Ovary (tissue), 9 donors: ENCODE data around the gene EFCC1. TPM values are rescaled to one million over a fixed set of nuclear protein-coding genes. Genes with fewer than 3 reads are reported as not detected.
A peak's percentile ranks its signal among the peaks of the same experiment; 100 is the strongest.

Source experiments
- DNase-seq, 5 donors: peaks; one replicate each; pipeline ENCODE4 v3.0.0-alpha.2; 2019 to 2020
- H3K27ac ChIP-seq, 2 donors: fragments of 200-600 bp; one replicate each; pipeline versions ENCODE4 v1.5.1 to v1.8.0; 2019 to 2022
- H3K27me3 ChIP-seq: fragments of 200-600 bp; one replicate; pipeline ENCODE4 v1.8.0; 2022
- H3K36me3 ChIP-seq: fragments of 200-600 bp; sonication (generic); one replicate; pipeline ENCODE4 v1.5.1; 2019
- H3K4me1 ChIP-seq: one replicate; pipeline ENCODE4 v1.8.1; 2013; ENCODE audit warnings: mild to moderate bottlenecking, moderate library complexity; ENCODE audit not compliant: insufficient read depth
- H3K4me3 ChIP-seq: fragments of 200-600 bp; sonication (generic); one replicate; pipeline ENCODE4 v1.5.1; 2017
- H3K9me3 ChIP-seq, 2 donors: fragments of 200-600 bp in 1 of 2; sonication (generic) in 1 of 2; one replicate each; pipeline versions ENCODE4 v1.5.1 to v1.8.1; 2013 to 2019; ENCODE audit warnings: mild to moderate bottlenecking in 1 of 2, moderate library complexity in 1 of 2
- CTCF ChIP-seq, 3 donors: fragments of 450-650 bp in 2 of 3; fragments of 200-600 bp in 1 of 3; IDR thresholded peaks; one replicate each; pipeline versions ENCODE4 v1.5.1 to v1.8.0; 2016 to 2022; ENCODE audit warnings: antibody characterized with exemption in 3 of 3, mild to moderate bottlenecking in 1 of 3
- EP300 ChIP-seq: sonication (generic); formaldehyde crosslinking; IDR thresholded peaks from one replicate; pipeline ENCODE4 v1.6.1; 2017; ENCODE audit warnings: antibody characterized with exemption
- POLR2A ChIP-seq: fragments of 450-650 bp; IDR thresholded peaks from one replicate; pipeline ENCODE4 v1.6.1; 2017; ENCODE audit warnings: antibody characterized with exemption, mild to moderate bottlenecking, moderate library complexity
- WGBS, 3 donors: extraction: QIAGEN DNeasy Blood & Tissue Kit in 1 of 3; methylation state at CpG; one replicate each; pipeline versions ENCODE4 v1.1.5 to v1.1.7; 2013 to 2017; 5-methylcytosine and 5-hydroxymethylcytosine counted together
- intact Hi-C, 4 donors: fragments of 100-400 bp; cut with DNase I; formaldehyde crosslinking; loops; one replicate each; pipeline versions ENCODE4 v1.11.0 to v1.15.1; 2022 to 2023
- polyA plus RNA-seq, 2 donors: library from polyadenylated mRNA; stranded (reverse); fragments of 200-250 nt in 1 of 2; fragments of 350-450 nt in 1 of 2; fragmentation: Illumina TruSeq in 1 of 2; extraction: RNeasy Lipid Tissue Mini Kit (QIAGEN cat#74804) in 1 of 2; gene quantifications; one replicate each; pipeline ENCODE4 v1.2.3, GENCODE V29; 2013 to 2014
- total RNA-seq, 7 donors: library from RNA; depleted of rRNA in 2 of 7; stranded (reverse); fragments of >200 nt in 2 of 7; fragmentation: NEBNext Ultra II Directional in 3 of 7; extraction: Animal tissue kit (Norgen Biotek cat#: 25700) in 3 of 7; gene quantifications; one replicate each; pipeline versions ENCODE4 v1.1.0 to v1.2.4, GENCODE V29; 2016 to 2023
- donor health status: DM: no; HTN: no; CAD: no; lungs with moderate emphysema.
- donor health status: DM: no; HTN: no; CAD: no.
- donor health status: Bipolar disorder and iron deficiency.
- donor health status: DM: yes; HTN: yes; CAD: no.
- donor health status: DM: no; HTN: no; CAD: no.
- donor health status: DM: yes; HTN: yes; CAD: no.

The EFCC1 gene
- total and polyA plus RNA-seq, 9 donors: 3.7 to 15.5 (median 7.8) TPM

GRCh38 chr3:129018751-129019150 lies 17.6 kb downstream of the EFCC1 start:
- peak in 2 of 5 donors; percentile 16 to 27 for DNase-seq
- H3K4me1 ChIP-seq: peaks cover 21% of the 10 kb centered on the region
- TF ChIP-seq POLR2A: no peak
- TF ChIP-seq EP300: no peak
- no peak for TF ChIP-seq CTCF (IDR thresholded peaks at IDR 0.05)
- intact Hi-C loops: no loop called here
- no peaks in the 10 kb centered on the region for H3K9me3 ChIP-seq
- H3K4me3 ChIP-seq: no peak overlapping the region
- no peaks in the 10 kb centered on the region for H3K27me3 ChIP-seq
- H3K27ac ChIP-seq: no peak overlapping the region
- no peaks in the 10 kb centered on the region for H3K36me3 ChIP-seq
- 76 to 79% (median 76%) methylated on average over 9 of the region's 9 CpGs for WGBS, 3 donors

- no peak overlapping the region for H3K27ac ChIP-seq
- no peaks in the 10 kb centered on the region for H3K9me3 ChIP-seq
- H3K4me3 ChIP-seq: no peak overlapping the region
- H3K36me3 ChIP-seq: no peaks in the 10 kb centered on the region
- TF ChIP-seq CTCF (IDR thresholded peaks at IDR 0.05) (no peak), POLR2A (no peak), EP300 (no peak)
- no peaks in the 10 kb centered on the region for H3K27me3 ChIP-seq
- intact Hi-C loops: no loop called here
- no peak for DNase-seq
- H3K4me1 ChIP-seq: peaks cover 21% of the 10 kb centered on the region
- WGBS, 3 donors: 86 to 92% (median 92%) methylated on average over 3 of the region's 3 CpGs
Measured at GRCh38 chr3:129019266-129019665, 18.2 kb downstream of the EFCC1 start.

DNA sequence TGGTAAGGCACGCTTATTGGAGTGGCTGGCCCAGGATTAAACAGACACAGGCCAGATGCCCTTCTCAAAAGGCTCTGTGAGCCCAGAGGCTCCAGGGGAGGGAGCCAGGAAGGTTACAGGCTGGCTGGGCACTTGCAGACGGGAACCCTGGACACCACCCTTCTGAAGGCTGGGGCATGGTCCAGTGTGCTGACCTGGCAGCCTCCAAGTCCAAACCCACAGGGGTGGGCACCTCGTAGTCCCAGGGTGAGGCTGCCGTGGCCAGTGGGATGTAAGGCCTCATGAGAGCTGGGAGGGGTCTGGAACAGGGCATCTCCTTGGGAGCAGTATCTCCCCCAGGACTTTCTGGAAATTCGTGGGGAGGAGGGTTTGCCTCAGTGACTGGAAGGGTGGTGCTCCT lies 19.6 kb downstream of the EFCC1 start:
- intact Hi-C loops: no loop called here
- Histone ChIP-seq H3K4me3 (no peak overlapping the region), H3K9me3 (no peaks in the 10 kb centered on the region), H3K27me3 (no peaks in the 10 kb centered on the region), H3K4me1 (peaks cover 21% of the 10 kb centered on the region), H3K36me3 (no peaks in the 10 kb centered on the region), H3K27ac (no peak overlapping the region)
- TF ChIP-seq EP300 (no peak), CTCF (IDR thresholded peaks at IDR 0.05) (no peak), POLR2A (no peak)
- peak in 2 of 5 donors; percentile 26 to 34 for DNase-seq
- WGBS, 3 donors: 56 to 69% (median 56%) methylated on average over 5 of the region's 5 CpGs

DNA sequence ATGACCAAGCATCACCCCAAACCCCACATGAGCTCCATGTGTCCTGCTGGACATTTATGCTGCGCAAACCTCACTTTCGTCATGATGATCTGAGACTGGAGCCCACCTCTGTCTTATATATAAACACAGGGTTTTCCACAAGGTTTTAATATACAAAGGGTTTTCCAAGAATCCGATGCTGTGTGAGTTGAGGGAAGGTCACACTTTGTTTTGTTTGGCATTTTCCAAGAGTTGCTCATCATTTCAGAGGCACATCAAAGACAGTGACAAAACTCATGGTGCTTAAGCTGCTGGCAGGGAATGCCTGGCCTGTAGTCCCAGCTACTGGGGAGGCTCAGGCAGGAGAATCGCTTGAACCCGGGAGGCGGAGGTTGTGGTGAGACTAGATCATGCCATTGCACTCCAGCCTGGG lies 20.0 kb downstream of the EFCC1 start:
- H3K27me3 ChIP-seq: no peaks in the 10 kb centered on the region
- DNase-seq: peak in 2 of 5 donors; percentile 16 to 29
- 43 to 52% (median 43%) methylated on average over 6 of the region's 6 CpGs for WGBS, 3 donors
- H3K9me3 ChIP-seq: no peaks in the 10 kb centered on the region
- H3K4me3 ChIP-seq: no peak overlapping the region
- no peak overlapping the region for H3K27ac ChIP-seq
- peaks cover 23% of the 10 kb centered on the region for H3K4me1 ChIP-seq
- intact Hi-C loops: no loop called here
- H3K36me3 ChIP-seq: no peaks in the 10 kb centered on the region
- no peak for TF ChIP-seq POLR2A
- TF ChIP-seq EP300: no peak
- TF ChIP-seq CTCF (IDR thresholded peaks at IDR 0.05): no peak
